OCI-LY3 (cell line): ENCODE data around the gene ZNF10.

Experiments
- EZH2phosphoT487 ChIP-seq: fragments of 200-600 bp; shearing (Covaris generic); IDR thresholded peaks from 2 replicates; pipeline ENCODE4 v1.6.1; 2018; ENCODE audit warnings: antibody characterized with exemption, mixed run types, low read depth
- TF ChIP-seq, protein P1 (sequence below): fragments of 200-600, 300-600 bp; sonication (generic); IDR thresholded peaks from 2 replicates; pipeline ENCODE4 v1.5.1; 2014; ENCODE audit warnings: antibody characterized with exemption, low read length, low read depth

DNA sequence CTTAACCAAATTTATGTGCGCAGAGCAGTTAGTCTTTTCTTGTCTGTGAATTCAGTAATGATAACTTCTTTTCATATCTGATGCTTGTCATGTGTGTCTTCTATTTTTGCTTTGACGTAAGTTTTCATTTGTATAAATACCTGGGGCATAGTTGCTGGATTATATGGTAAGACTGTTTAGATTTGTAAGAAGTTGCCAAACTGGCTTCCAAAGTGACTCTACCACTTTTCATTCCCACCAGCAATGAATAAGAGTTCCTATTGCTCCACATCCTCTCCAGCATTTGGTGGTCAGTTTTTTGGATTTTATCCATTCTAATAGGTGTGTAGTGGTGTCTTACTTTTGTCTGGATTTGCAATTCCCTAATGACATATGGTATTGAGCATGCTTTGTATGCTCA, 59.7 kb downstream of the ZNF10 start:
- TF ChIP-seq, protein P1, sequence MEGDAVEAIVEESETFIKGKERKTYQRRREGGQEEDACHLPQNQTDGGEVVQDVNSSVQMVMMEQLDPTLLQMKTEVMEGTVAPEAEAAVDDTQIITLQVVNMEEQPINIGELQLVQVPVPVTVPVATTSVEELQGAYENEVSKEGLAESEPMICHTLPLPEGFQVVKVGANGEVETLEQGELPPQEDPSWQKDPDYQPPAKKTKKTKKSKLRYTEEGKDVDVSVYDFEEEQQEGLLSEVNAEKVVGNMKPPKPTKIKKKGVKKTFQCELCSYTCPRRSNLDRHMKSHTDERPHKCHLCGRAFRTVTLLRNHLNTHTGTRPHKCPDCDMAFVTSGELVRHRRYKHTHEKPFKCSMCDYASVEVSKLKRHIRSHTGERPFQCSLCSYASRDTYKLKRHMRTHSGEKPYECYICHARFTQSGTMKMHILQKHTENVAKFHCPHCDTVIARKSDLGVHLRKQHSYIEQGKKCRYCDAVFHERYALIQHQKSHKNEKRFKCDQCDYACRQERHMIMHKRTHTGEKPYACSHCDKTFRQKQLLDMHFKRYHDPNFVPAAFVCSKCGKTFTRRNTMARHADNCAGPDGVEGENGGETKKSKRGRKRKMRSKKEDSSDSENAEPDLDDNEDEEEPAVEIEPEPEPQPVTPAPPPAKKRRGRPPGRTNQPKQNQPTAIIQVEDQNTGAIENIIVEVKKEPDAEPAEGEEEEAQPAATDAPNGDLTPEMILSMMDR: no peak
- TF ChIP-seq EZH2phosphoT487: no peak
